GM23338 (cell line): ENCODE results near the gene EIF4E2. TPM values are rescaled to one million over a fixed set of nuclear protein-coding genes. Genes with fewer than 3 reads are reported as not detected.

Experiments
- ATAC-seq: fragments of 200-7000 bp; cut with Tn5 transposase; 3 replicates; pipeline ENCODE4 v1.9.1; 2020
- DNase-seq: peaks from one replicate; pipeline ENCODE4 v3.0.0-alpha.2; 2015; ENCODE audit warnings: low spot score
- H2AFZ ChIP-seq: fragments of 200-600 bp; sonication (generic); 2 replicates; pipeline ENCODE4 v1.8.0; 2016; ENCODE audit warnings: antibody characterized with exemption, mild to moderate bottlenecking, moderate library complexity
- H3F3A ChIP-seq: fragments of 200-600 bp; sonication (generic); replicated peaks from 2 replicates; pipeline ENCODE4 v1.8.0; 2017; ENCODE audit warnings: antibody characterized with exemption, mixed run types, low read depth
- H3K27ac ChIP-seq: fragments of 200-600 bp; sonication (generic); 2 replicates; pipeline ENCODE4 v1.6.1; 2016; ENCODE audit warnings: low read depth
- H3K27me3 ChIP-seq: fragments of 200-600 bp; sonication (generic); 2 replicates; pipeline ENCODE4 v1.8.0; 2016; ENCODE audit warnings: mild to moderate bottlenecking, mixed run types, moderate library complexity; ENCODE audit not compliant: insufficient read depth
- H3K36me3 ChIP-seq: fragments of 200-600 bp; sonication (generic); 2 replicates; pipeline ENCODE4 v1.8.0; 2016; ENCODE audit warnings: mild to moderate bottlenecking; ENCODE audit not compliant: insufficient read depth
- H3K4me1 ChIP-seq: fragments of 200-600 bp; sonication (generic); 2 replicates; pipeline ENCODE4 v1.8.0; 2016; ENCODE audit warnings: mild to moderate bottlenecking, moderate library complexity; ENCODE audit not compliant: insufficient read depth
- H3K4me2 ChIP-seq: fragments of 200-600 bp; sonication (generic); 2 replicates; pipeline ENCODE4 v1.7.1; 2017; ENCODE audit warnings: mixed run types
- H3K4me3 ChIP-seq: fragments of 200-600 bp; sonication (generic); 2 replicates; pipeline ENCODE4 v1.6.1; 2016; ENCODE audit warnings: mixed run types
- H3K79me2 ChIP-seq: fragments of 200-600 bp; sonication (generic); replicated peaks from 2 replicates; pipeline ENCODE4 v1.8.0; 2017; ENCODE audit warnings: mild to moderate bottlenecking; ENCODE audit not compliant: insufficient read depth
- H3K9me2 ChIP-seq: fragments of 200-600 bp; sonication (generic); 2 replicates; pipeline ENCODE4 v1.8.0; 2017; ENCODE audit not compliant: insufficient read depth
- H4K20me1 ChIP-seq: fragments of 200-600 bp; sonication (generic); replicated peaks from 2 replicates; pipeline ENCODE4 v1.8.0; 2017; ENCODE audit warnings: mild to moderate bottlenecking; ENCODE audit not compliant: insufficient read depth
- H3K27ac Mint-ChIP-seq: 2 replicates; pipeline ENCODE4 v1.8.0; 2020; ENCODE audit warnings: inconsistent platforms, mild to moderate bottlenecking, moderate library complexity, mixed read lengths
- H3K27me3 Mint-ChIP-seq: 3 replicates; pipeline ENCODE4 v1.8.0; 2022; ENCODE audit warnings: low read depth, mild to moderate bottlenecking, moderate library complexity, mixed read lengths, inconsistent platforms; ENCODE audit not compliant: insufficient read depth, poor library complexity
- H3K36me3 Mint-ChIP-seq: 3 replicates; pipeline ENCODE4 v1.8.0; 2021; ENCODE audit warnings: low read depth, mild to moderate bottlenecking, inconsistent platforms, moderate library complexity, mixed read lengths
- H3K4me1 Mint-ChIP-seq: 3 replicates; pipeline ENCODE4 v1.8.0; 2020; ENCODE audit warnings: mild to moderate bottlenecking, inconsistent platforms, mixed read lengths
- H3K4me3 Mint-ChIP-seq: 3 replicates; pipeline ENCODE4 v1.8.0; 2021; ENCODE audit warnings: moderate library complexity, mild to moderate bottlenecking, inconsistent platforms, mixed read lengths
- H3K9me3 Mint-ChIP-seq: 3 replicates; pipeline ENCODE4 v1.8.0; 2020; ENCODE audit warnings: moderate library complexity, mild to moderate bottlenecking, inconsistent platforms, mixed read lengths
- CTCF ChIP-seq, 2 experiments: fragments of 200-600 bp in 1 of 2; sonication (generic) in 1 of 2; conservative IDR thresholded peaks; 2 replicates each; pipeline versions ENCODE4 v1.5.1 to v1.6.1; 2016 to 2017; ENCODE audit warnings: antibody characterized with exemption in 2 of 2, low read depth in 2 of 2, mild to moderate bottlenecking in 2 of 2, moderate library complexity in 1 of 2
- ETS1 ChIP-seq: IDR thresholded peaks from 2 replicates; pipeline ENCODE4 v1.6.1; 2016; ENCODE audit warnings: antibody characterized with exemption
- REST ChIP-seq: IDR thresholded peaks from one replicate; pipeline ENCODE4 v1.6.1; 2018; ENCODE audit warnings: antibody characterized with exemption; ENCODE audit not compliant: unreplicated experiment
- ZNF114 ChIP-seq: fragments of 250-450 bp; sonication (Bioruptor Pico); IDR thresholded peaks from 2 replicates; pipeline ENCODE4 v1.5.0; 2020; ENCODE audit warnings: mild to moderate bottlenecking, moderate library complexity
- ZNF331 ChIP-seq: fragments of 250-450 bp; sonication (Bioruptor Pico); IDR thresholded peaks from 2 replicates; pipeline ENCODE4 v1.5.0; 2020; ENCODE audit warnings: low read depth, mild to moderate bottlenecking, moderate library complexity
- ZNF462 ChIP-seq: fragments of 250-450 bp; sonication (Bioruptor Pico); IDR thresholded peaks from 2 replicates; pipeline ENCODE4 v1.5.0; 2020; ENCODE audit warnings: mild to moderate bottlenecking, moderate library complexity
- polyA plus RNA-seq: library from polyadenylated mRNA; unstranded; fragments of >200 nt; fragmentation: Nextera tagmentation; extraction: Ambion mirVana; gene quantifications from 2 replicates; pipeline ENCODE4 v1.2.1, GENCODE V29; 2016
- total RNA-seq: library from RNA; depleted of rRNA; stranded (reverse); fragments of >200 nt; shearing (Covaris generic); gene quantifications from 2 replicates; pipeline ENCODE4 v1.2.3, GENCODE V29; 2014

EIF4E2 gene
- total and polyA plus RNA-seq, 2 experiments from 2014 or later, result 68.1 to 152 TPM

GRCh38 chr2:232535761-232536530, 14.5 kb upstream of the EIF4E2 start (continued):
- TF ChIP-seq ZNF462 (CRISPR knock-in tag), result no peak

GRCh38 chr2:232537079-232537478, 13.4 kb upstream of the EIF4E2 start:
- H3K27ac ChIP-seq, result no peak overlapping the region
- H3K4me3 ChIP-seq, result no peak overlapping the region
- H3K4me1 ChIP-seq, result peaks cover 4% of the 10 kb centered on the region; the same call in 1 of the 2 replicates
- H3K27ac Mint-ChIP-seq, result no peak overlapping the region
- H3K4me2 ChIP-seq, result no peak overlapping the region
- H3K27me3 ChIP-seq, result no peaks in the 10 kb centered on the region
- DNase-seq, result peak; percentile 84
- H3K36me3 Mint-ChIP-seq, result peaks cover 4% of the 10 kb centered on the region; the same call in 2 of the 3 replicates
- H3K27me3 Mint-ChIP-seq, result peaks cover 11% of the 10 kb centered on the region
- no peaks in the 10 kb centered on the region for H3K36me3 ChIP-seq
- no peaks in the 10 kb centered on the region for H4K20me1 ChIP-seq
- H3K9me2 ChIP-seq, result no peaks in the 10 kb centered on the region
- peaks cover 28% of the 10 kb centered on the region for H3K4me1 Mint-ChIP-seq
- H2AFZ ChIP-seq, result no peak overlapping the region
- H3K9me3 Mint-ChIP-seq, result peaks cover 8% of the 10 kb centered on the region; the same call in 2 of the 3 replicates
- H3K79me2 ChIP-seq, result no peaks in the 10 kb centered on the region
- no peak overlapping the region for H3K4me3 Mint-ChIP-seq
- no peaks in the 10 kb centered on the region for H3F3A ChIP-seq
- peak; percentile 69 for ATAC-seq
- TF ChIP-seq ETS1 (no peak), CTCF (conservative IDR thresholded peaks at IDR 0.05; ENCODE audit: low read depth in 2 of 2) (peak; percentile 78 to 93), REST (no peak), ZNF331 (no peak), ZNF114 (CRISPR knock-in tag) (no peak)
